NCI-H82 treated with DMSO at 0.1 percent for 48 hours (cell line): ENCODE data around the gene PDSS2.
"Not testable (repeated sequence)": the region's sequence is repeated elsewhere in the genome, so short reads cannot be mapped to it uniquely, and the experiment has no call there.

ENCODE experiments used
- DNase-seq: peaks from one replicate; lab custom pipeline; 2025; ENCODE audit not compliant: unreplicated experiment; lab: John Stamatoyannopoulos, UW

The PDSS2 gene

DNA sequence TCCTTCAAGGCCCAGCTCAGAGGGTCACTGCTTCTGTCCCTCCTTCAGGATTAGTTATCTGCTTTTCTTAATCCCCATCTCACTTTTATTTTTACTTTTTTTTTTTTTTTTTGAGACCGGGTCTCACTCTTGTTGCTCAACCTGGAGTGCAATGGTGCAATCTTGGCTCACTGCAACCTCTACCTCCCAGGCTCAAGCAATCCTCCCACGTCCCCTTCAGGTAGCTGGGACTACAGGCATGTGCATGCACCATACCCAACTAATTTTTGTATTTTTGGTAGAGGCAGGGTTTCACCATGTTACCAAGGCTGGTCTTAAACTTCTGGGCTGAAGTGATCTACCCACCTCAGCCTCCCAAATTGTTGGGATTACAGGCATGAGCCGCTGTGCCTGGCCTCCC, 16.5 kb upstream of the PDSS2 start:
- not testable (repeated sequence) for DNase-seq

DNA sequence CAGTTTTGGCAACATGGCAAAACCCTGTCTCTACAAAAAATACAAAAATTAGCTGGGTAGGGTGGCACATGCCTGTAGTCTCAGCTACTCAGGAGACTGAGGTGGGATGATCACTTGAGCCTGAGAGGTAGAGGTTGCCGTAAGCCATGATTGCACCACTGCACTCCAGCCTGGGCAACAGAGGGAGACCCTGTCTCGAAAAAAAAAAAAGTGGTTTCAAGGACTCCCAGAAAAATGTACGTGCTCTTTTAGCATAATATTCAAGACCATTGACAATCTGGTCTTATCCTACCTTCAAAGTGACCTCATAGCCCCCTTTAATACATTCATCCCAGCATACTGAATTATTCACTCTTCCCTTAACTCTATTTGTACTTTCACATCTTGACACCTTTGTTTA, 16.0 kb upstream of the PDSS2 start:
- not testable (repeated sequence) for DNase-seq

- no peak for DNase-seq
Observed at GRCh38 chr6:107473660-107474059, 14.3 kb upstream of the PDSS2 start.

- no peak for DNase-seq
Observed at GRCh38 chr6:107470364-107470763, 11.0 kb upstream of the PDSS2 start.

DNA sequence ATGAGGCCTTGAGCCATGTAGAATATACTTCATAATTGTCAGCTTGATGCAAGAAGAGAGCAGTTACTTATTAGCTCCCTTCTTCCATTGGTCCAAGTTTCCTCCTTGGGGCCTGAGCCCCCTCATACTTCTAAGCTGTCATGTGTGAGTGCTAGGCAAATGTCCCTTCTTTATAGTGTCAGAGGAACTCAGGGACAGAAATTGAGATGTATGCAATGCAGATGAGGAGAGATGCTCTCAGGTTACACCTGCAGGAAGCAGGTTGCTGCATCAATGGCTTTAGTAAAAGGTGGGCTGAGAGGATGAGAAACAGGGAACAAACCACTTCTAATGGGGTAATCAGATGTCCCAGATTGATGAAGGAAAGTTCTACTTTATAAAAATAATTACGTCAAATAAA, 6.7 kb upstream of the PDSS2 start:
- no peak for DNase-seq

DNA sequence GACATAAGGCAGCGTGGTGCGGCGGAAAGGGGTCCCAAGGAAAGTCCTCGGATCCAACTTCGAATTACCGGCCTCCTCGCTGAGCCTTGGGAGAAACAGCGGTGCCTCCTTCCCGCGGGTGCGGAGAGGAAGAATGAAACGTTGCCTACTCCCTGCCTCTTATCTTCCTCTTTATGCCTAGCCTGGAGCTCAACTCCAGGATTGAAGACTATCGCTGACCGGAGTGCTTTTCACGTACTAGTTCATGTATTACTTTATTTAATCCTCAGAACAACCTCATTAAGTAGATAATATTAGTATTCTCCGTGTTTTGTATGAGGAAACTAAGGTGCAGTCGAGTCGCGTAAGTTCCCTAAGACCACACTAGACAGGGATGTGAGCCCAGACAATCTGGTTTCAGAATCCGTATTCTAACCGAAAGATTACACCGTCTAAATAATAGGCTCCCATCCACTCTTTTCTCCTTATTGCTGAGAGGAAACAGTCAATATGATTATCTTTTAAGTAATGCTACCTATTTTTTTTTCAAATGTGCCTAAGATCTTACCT, 793 bp upstream of the PDSS2 start:
- no peak for DNase-seq

- peak; percentile 5 for DNase-seq
Observed at GRCh38 chr6:107458672-107459282, 587 bp downstream of the PDSS2 start.

DNA sequence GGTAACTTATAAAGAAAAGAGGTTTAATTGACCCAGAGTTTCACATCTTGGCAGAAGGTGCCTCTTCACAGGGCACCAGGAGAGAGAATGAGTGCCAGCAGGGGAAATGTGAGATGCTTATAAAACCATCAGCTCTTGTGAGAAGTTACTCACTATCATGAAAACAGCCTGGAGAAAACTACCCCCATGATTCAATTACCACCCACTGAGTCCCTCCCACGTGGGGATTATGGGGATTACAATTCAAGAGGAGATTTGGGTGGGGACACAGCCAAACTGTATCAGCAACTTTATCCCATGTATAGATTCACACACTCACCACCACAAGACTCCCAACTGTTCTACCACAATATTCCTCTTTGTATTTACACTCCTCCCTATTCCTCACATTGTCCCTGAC, 10.6 kb downstream of the PDSS2 start:
- no peak for DNase-seq

DNA sequence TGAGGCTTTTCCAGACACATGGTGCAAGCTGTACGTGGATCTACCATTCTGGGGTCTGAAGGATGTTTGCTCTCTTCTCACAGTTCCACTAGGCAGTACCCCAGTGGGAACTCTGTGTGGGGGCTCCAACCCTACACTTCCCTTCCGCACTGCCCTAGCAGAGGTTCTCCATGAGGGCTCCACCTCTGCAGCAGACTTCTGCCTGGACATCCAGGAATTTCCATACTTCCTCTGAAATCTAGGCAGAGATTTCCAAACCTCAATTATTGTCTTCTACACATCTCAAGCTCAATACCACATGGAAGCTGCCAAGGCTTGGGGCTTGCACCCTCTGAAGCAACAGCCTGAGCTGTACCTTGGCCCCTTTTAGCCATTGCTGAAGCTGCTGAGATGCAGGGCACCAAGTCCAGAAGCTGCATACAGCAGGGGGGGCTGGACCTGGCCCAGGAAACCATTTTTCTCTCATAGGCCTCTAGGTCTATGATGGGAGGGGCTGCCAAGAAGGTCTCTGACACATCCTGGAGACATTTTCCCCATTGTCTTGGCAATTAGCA, 11.6 kb downstream of the PDSS2 start:
- DNase-seq, result no peak

GRCh38 chr6:107444277-107444676, 15.1 kb downstream of the PDSS2 start:
- DNase-seq, result no peak

DNA sequence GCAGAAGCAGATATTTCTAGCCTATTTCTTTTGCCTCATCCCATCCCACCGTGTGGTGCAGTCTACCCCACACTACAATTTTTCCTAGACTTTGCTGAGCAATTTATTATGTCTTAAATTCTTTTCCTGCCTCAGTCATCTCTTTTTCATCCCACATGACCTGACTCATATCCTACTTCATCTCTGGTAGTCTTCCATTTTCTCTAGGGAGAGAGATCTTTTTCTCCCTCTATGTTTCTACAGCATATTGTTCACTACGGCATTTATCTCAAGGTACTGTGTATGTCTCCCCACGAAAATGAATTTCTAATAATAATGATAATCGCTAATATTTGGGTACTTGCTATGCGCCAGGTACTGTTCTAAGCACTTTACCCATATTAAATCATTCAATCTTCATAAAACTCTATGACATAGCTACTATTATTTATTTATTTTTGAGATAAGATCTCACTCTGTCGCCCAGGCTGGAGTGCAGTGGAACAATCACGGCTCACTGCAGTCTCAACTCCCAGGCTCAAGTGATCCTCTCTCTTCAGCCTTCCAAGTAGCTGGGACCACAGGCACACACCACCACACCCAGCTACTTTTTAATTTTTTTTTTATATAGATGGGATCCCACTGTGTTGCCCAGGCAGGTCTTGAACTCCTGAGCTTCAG, 15.6 kb downstream of the PDSS2 start:
- no peak for DNase-seq

DNA sequence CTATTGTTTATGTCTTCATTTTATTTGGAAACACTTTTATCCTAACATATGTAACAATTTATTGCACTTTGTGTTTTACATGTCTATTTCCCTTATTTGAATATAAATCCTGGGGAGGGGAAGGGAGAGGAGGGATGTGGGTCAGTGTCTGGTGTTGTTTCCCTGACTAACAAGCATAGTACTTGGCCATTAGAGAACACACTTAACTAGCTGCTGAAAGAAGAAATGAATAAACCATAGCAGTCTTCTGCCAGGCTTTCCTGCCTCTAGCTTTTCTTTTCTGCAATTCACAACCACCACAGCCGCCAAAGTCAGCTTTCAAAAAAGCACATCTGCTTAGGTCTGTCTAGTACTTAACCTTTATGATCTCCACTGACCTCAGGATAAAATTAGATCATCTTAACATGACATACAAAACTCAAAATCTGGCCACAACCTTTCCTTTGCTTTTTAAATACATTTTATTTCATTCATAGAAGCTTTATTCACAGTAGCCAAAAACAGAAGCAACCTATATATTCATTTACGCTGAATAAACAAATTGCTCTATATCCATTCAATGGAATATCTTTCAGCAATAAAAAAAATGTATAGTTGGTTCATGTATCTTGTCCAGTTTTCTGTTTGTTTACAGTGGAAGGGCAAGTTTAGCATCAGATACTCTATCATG, 16.3 kb downstream of the PDSS2 start:
- DNase-seq, result no peak

GRCh38 chr6:107441682-107442081, 17.7 kb downstream of the PDSS2 start:
- no peak for DNase-seq

GRCh38 chr6:107440936-107441335, 18.4 kb downstream of the PDSS2 start:
- no peak for DNase-seq

GRCh38 chr6:107439406-107439805, 20.0 kb downstream of the PDSS2 start:
- DNase-seq, result no peak

- no peak for DNase-seq
Observed at GRCh38 chr6:107437691-107438090, 21.7 kb downstream of the PDSS2 start.

DNA sequence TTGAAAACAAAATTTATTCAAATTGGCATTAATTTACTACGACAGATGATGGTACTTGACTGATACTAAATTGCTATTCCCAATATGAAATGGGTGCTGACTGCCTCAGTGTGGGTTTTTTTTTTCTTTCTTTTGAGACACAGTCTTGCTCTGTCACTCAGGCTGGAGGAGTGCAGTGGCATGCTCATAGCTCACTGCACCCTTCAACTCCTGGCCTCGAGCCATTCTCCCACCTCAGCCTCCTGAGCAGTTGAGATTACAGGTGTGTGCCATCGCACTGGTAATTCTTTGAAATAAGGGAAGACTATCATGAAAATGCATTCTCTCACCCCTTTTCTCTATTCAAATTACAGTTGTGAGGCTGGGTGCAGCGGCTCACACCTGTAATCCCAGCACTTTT, 22.5 kb downstream of the PDSS2 start:
- DNase-seq, result no peak

GRCh38 chr6:107435798-107436197, 23.6 kb downstream of the PDSS2 start:
- no peak for DNase-seq

GRCh38 chr6:107434812-107435211, 24.6 kb downstream of the PDSS2 start:
- DNase-seq, result no peak

DNA sequence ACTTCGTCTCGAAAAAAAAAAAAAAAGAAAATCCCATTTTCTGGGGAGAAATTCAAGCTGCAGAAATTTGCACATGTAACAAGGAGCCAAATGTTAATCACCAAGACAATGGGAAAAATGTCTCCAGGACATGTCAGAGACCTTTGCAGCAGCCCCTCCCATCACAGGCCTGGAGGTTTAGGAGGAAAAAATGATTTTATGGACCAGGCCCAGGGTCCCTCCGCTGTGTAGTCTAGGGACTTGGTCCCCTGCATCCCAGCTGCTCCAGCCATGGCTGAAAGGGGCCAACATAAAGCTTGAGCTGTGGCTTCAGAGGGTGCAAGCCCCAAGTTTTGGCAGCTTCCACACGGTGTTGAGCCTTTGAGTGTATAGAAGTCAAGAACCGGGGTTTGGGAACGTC, 33.4 kb downstream of the PDSS2 start:
- DNase-seq, result not testable (repeated sequence)

GRCh38 chr6:107423474-107423990, 35.8 kb downstream of the PDSS2 start:
- no peak for DNase-seq
